Left forelimb (tissue), 1 donor: ENCODE data around the gene NHEJ1.

Source experiments
- DNase-seq: peaks from one replicate; pipeline ENCODE4 v3.0.0-alpha.2; 2018; ENCODE audit warnings: low spot score

Gene NHEJ1

GRCh38 chr2:219028996-219029828, 131.4 kb downstream of the NHEJ1 start:
- DNase-seq = no peak

GRCh38 chr2:219028141-219028540, 132.5 kb downstream of the NHEJ1 start:
- DNase-seq = no peak

GRCh38 chr2:219027511-219028055, 133.0 kb downstream of the NHEJ1 start:
- DNase-seq = no peak

- DNase-seq = no peak
Observed at GRCh38 chr2:219026946-219027345, 133.7 kb downstream of the NHEJ1 start.

GRCh38 chr2:219025637-219026585, 134.7 kb downstream of the NHEJ1 start:
- DNase-seq = no peak
